PC-3 (cell line): Measurements from ENCODE around the gene MBNL1.

ENCODE experiments used
- EZH2phosphoT487 ChIP-seq: fragments of 300-600 bp; sonication (generic); IDR thresholded peaks from 2 replicates; pipeline ENCODE4 v1.6.1; 2018; ENCODE audit warnings: mild to moderate bottlenecking, antibody characterized with exemption, low read length, borderline replicate concordance
- TF ChIP-seq, protein P1 (sequence below): fragments of 300-600 bp; sonication (generic); conservative IDR thresholded peaks from 2 replicates; pipeline ENCODE4 v1.5.1; 2017; ENCODE audit warnings: antibody characterized with exemption, low read depth, mild to moderate bottlenecking, low read length

DNA sequence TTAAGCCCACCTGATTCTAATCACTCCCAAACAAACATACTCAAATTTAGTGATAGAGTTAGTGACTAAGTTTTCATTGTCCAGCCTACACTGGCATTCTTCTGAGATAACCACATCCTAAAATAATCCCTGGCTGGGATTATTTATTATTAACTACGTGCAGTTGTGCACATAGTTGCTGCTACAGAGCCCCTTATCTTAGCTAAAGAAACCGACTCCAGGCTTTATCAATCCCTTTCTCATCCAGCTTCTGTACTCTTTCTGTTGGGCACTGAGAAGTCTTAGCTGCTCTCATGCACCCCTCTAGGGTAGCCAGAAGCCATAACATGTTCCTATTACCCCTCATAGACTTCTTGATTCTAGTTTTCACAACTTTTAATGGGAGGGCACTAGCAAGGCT is 208.7 kb downstream of the MBNL1 start:
- TF ChIP-seq, protein P1, sequence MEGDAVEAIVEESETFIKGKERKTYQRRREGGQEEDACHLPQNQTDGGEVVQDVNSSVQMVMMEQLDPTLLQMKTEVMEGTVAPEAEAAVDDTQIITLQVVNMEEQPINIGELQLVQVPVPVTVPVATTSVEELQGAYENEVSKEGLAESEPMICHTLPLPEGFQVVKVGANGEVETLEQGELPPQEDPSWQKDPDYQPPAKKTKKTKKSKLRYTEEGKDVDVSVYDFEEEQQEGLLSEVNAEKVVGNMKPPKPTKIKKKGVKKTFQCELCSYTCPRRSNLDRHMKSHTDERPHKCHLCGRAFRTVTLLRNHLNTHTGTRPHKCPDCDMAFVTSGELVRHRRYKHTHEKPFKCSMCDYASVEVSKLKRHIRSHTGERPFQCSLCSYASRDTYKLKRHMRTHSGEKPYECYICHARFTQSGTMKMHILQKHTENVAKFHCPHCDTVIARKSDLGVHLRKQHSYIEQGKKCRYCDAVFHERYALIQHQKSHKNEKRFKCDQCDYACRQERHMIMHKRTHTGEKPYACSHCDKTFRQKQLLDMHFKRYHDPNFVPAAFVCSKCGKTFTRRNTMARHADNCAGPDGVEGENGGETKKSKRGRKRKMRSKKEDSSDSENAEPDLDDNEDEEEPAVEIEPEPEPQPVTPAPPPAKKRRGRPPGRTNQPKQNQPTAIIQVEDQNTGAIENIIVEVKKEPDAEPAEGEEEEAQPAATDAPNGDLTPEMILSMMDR = no peak
- TF ChIP-seq EZH2phosphoT487 = no peak
